Ovary (tissue), 9 donors: Measurements from ENCODE around the gene ARFIP1. TPM values are rescaled to one million over a fixed set of nuclear protein-coding genes. Genes with fewer than 3 reads are reported as not detected.
"Not testable (repeated sequence)": the region's sequence is repeated elsewhere in the genome, so short reads cannot be mapped to it uniquely, and the experiment has no call there.

ENCODE experiments used
- DNase-seq, 5 donors: peaks; one replicate each; pipeline ENCODE4 v3.0.0-alpha.2; 2019 to 2020
- H3K27ac ChIP-seq, 2 donors: fragments of 200-600 bp; one replicate each; pipeline versions ENCODE4 v1.5.1 to v1.8.0; 2019 to 2022
- H3K27me3 ChIP-seq: fragments of 200-600 bp; one replicate; pipeline ENCODE4 v1.8.0; 2022
- H3K36me3 ChIP-seq: fragments of 200-600 bp; sonication (generic); one replicate; pipeline ENCODE4 v1.5.1; 2019
- H3K4me1 ChIP-seq: one replicate; pipeline ENCODE4 v1.8.1; 2013; ENCODE audit warnings: mild to moderate bottlenecking, moderate library complexity; ENCODE audit not compliant: insufficient read depth
- H3K4me3 ChIP-seq: fragments of 200-600 bp; sonication (generic); one replicate; pipeline ENCODE4 v1.5.1; 2017
- H3K9me3 ChIP-seq, 2 donors: fragments of 200-600 bp in 1 of 2; sonication (generic) in 1 of 2; one replicate each; pipeline versions ENCODE4 v1.5.1 to v1.8.1; 2013 to 2019; ENCODE audit warnings: mild to moderate bottlenecking in 1 of 2, moderate library complexity in 1 of 2
- EP300 ChIP-seq: sonication (generic); formaldehyde crosslinking; IDR thresholded peaks from one replicate; pipeline ENCODE4 v1.6.1; 2017; ENCODE audit warnings: antibody characterized with exemption
- POLR2A ChIP-seq: fragments of 450-650 bp; IDR thresholded peaks from one replicate; pipeline ENCODE4 v1.6.1; 2017; ENCODE audit warnings: antibody characterized with exemption, mild to moderate bottlenecking, moderate library complexity
- WGBS, 3 donors: extraction: QIAGEN DNeasy Blood & Tissue Kit in 1 of 3; methylation state at CpG; one replicate each; pipeline versions ENCODE4 v1.1.5 to v1.1.7; 2013 to 2017; 5-methylcytosine and 5-hydroxymethylcytosine counted together
- intact Hi-C, 4 donors: fragments of 100-400 bp; cut with DNase I; formaldehyde crosslinking; loops; one replicate each; pipeline versions ENCODE4 v1.11.0 to v1.15.1; 2022 to 2023
- polyA plus RNA-seq, 2 donors: library from polyadenylated mRNA; stranded (reverse); fragments of 200-250 nt in 1 of 2; fragments of 350-450 nt in 1 of 2; fragmentation: Illumina TruSeq in 1 of 2; extraction: RNeasy Lipid Tissue Mini Kit (QIAGEN cat#74804) in 1 of 2; gene quantifications; one replicate each; pipeline ENCODE4 v1.2.3, GENCODE V29; 2013 to 2014
- total RNA-seq, 7 donors: library from RNA; depleted of rRNA in 2 of 7; stranded (reverse); fragments of >200 nt in 2 of 7; fragmentation: NEBNext Ultra II Directional in 3 of 7; extraction: Animal tissue kit (Norgen Biotek cat#: 25700) in 3 of 7; gene quantifications; one replicate each; pipeline versions ENCODE4 v1.1.0 to v1.2.4, GENCODE V29; 2016 to 2023
- TF ChIP-seq, protein P1 (sequence below), 3 donors: fragments of 450-650 bp in 2 of 3; fragments of 200-600 bp in 1 of 3; IDR thresholded peaks; one replicate each; pipeline versions ENCODE4 v1.5.1 to v1.8.0; 2016 to 2022; ENCODE audit warnings: antibody characterized with exemption in 3 of 3, mild to moderate bottlenecking in 1 of 3
- donor health status: DM: no; HTN: no; CAD: no; lungs with moderate emphysema.
- donor health status: DM: no; HTN: no; CAD: no.
- donor health status: Bipolar disorder and iron deficiency.
- donor health status: DM: yes; HTN: yes; CAD: no.
- donor health status: DM: no; HTN: no; CAD: no.
- donor health status: DM: yes; HTN: yes; CAD: no.

Gene ARFIP1
- total and polyA plus RNA-seq, 9 donors = 15.6 to 47.4 (median 29.8) TPM

DNA sequence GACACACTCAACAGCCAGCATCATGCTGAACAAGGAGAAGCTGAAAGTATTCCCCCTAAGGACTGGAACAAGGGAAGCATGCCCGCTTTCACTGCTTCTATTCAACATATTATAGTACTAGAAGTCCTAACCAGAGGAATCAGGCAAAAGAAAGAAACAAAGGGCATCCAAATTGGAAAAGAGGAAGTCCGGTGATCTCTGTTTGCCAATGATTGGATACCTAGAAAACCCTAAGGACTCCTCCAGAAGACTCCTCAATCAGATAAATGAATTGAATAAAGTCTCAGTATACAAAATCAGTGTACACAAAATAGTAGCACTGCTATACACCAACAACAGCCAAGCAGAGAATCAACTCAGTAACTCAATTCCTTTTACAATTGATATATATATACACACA is 44.8 kb downstream of the ARFIP1 start:
- no peak overlapping the region for H3K27ac ChIP-seq
- intact Hi-C loops = no loop called here
- WGBS, 3 donors = 96 to 99% (median 98%) methylated on average over 2 of the region's 2 CpGs
- TF ChIP-seq EP300 (no peak), POLR2A (no peak)
- TF ChIP-seq, protein P1, sequence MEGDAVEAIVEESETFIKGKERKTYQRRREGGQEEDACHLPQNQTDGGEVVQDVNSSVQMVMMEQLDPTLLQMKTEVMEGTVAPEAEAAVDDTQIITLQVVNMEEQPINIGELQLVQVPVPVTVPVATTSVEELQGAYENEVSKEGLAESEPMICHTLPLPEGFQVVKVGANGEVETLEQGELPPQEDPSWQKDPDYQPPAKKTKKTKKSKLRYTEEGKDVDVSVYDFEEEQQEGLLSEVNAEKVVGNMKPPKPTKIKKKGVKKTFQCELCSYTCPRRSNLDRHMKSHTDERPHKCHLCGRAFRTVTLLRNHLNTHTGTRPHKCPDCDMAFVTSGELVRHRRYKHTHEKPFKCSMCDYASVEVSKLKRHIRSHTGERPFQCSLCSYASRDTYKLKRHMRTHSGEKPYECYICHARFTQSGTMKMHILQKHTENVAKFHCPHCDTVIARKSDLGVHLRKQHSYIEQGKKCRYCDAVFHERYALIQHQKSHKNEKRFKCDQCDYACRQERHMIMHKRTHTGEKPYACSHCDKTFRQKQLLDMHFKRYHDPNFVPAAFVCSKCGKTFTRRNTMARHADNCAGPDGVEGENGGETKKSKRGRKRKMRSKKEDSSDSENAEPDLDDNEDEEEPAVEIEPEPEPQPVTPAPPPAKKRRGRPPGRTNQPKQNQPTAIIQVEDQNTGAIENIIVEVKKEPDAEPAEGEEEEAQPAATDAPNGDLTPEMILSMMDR (IDR thresholded peaks at IDR 0.05) = no peak
- H3K4me3 ChIP-seq = no peak overlapping the region
- H3K9me3 ChIP-seq = no peaks in the 10 kb centered on the region
- H3K36me3 ChIP-seq = no peaks in the 10 kb centered on the region
- H3K27me3 ChIP-seq = no peaks in the 10 kb centered on the region
- H3K4me1 ChIP-seq = no peaks in the 10 kb centered on the region
- no peak for DNase-seq

DNA sequence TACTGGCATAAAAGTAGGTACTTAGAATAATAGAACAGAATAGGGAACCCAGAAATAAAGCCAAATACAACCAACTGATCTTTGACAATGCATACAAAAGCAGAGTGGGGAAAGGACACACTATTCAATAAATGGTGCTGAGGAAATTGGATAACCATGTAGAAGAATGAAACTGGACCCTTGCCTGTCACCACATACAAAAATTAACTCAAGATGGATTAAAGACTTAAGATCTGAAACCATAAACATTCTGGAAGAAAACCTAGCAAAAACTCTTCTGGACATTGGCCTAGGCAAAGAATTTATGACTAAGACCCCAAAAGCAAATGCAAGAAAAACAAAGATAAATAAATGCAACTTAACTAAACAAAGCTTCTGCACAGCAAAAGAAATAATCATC is 45.6 kb downstream of the ARFIP1 start:
- TF ChIP-seq, protein P1 (IDR thresholded peaks at IDR 0.05) = no peak
- no peak for TF ChIP-seq POLR2A
- TF ChIP-seq EP300 = no peak
- intact Hi-C loops = no loop called here
- DNase-seq = no peak
- Histone ChIP-seq H3K27ac (no peak overlapping the region), H3K4me3 (no peak overlapping the region), H3K36me3 (no peaks in the 10 kb centered on the region), H3K9me3 (no peaks in the 10 kb centered on the region), H3K27me3 (no peaks in the 10 kb centered on the region), H3K4me1 (no peaks in the 10 kb centered on the region)

DNA sequence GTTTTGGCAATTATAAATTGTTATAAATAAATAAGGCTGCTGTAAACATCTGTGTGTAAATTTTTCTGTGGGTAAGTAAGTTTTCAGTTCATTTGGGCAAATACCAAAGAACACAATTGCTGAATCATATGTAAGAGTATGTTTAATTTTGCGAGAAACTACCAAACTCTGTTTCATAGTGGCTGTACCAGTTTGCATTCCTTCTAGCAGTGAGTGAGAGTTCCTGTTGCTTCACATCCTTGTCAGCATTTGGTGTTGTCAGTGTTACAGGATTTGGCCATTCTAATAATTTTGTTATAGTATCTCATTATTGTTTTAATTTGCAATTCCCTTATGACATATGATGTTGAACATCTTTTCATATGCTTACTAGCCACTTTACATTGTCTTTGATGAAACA is 48.4 kb downstream of the ARFIP1 start:
- no peaks in the 10 kb centered on the region for H3K9me3 ChIP-seq
- intact Hi-C loops = no loop called here
- 97 to 100% (median 98%) methylated on average over 1 of the region's 1 CpG for WGBS, 3 donors

GRCh38 chr4:152831416-152831815 is 51.7 kb downstream of the ARFIP1 start:
- Histone ChIP-seq H3K4me3 (no peak overlapping the region), H3K27me3 (no peaks in the 10 kb centered on the region), H3K27ac (no peak overlapping the region), H3K36me3 (no peaks in the 10 kb centered on the region), H3K4me1 (no peaks in the 10 kb centered on the region), H3K9me3 (no peaks in the 10 kb centered on the region)
- no peak for DNase-seq
- intact Hi-C loops = no loop called here
- TF ChIP-seq EP300 (no peak), POLR2A (no peak)
- TF ChIP-seq, protein P1 (IDR thresholded peaks at IDR 0.05) = no peak
- 96 to 99% (median 98%) methylated on average over 2 of the region's 2 CpGs for WGBS, 3 donors

More for the DNA sequence above, 48.4 kb downstream of the ARFIP1 start:
- no peak for DNase-seq
- no peaks in the 10 kb centered on the region for H3K27me3 ChIP-seq
- no peaks in the 10 kb centered on the region for H3K4me1 ChIP-seq
- no peak overlapping the region for H3K4me3 ChIP-seq
- H3K36me3 ChIP-seq = no peaks in the 10 kb centered on the region
- TF ChIP-seq EP300 (no peak), POLR2A (no peak)
- TF ChIP-seq, protein P1 (IDR thresholded peaks at IDR 0.05) = no peak
- no peak overlapping the region for H3K27ac ChIP-seq

GRCh38 chr4:152836936-152837335 is 57.2 kb downstream of the ARFIP1 start:
- H3K36me3 ChIP-seq = no peaks in the 10 kb centered on the region
- no peak overlapping the region for H3K4me3 ChIP-seq
- TF ChIP-seq, protein P1 (IDR thresholded peaks at IDR 0.05) = no peak
- TF ChIP-seq EP300 = no peak
- no peak for TF ChIP-seq POLR2A
- H3K9me3 ChIP-seq = no peaks in the 10 kb centered on the region
- no peak for DNase-seq
- intact Hi-C loops = no loop called here
- H3K27ac ChIP-seq = no peak overlapping the region
- H3K27me3 ChIP-seq = no peaks in the 10 kb centered on the region
- WGBS, 3 donors = 96 to 98% (median 97%) methylated on average over 3 of the region's 3 CpGs
- H3K4me1 ChIP-seq = no peaks in the 10 kb centered on the region

- H3K9me3 ChIP-seq, H3K27me3 ChIP-seq, H3K27ac ChIP-seq, DNase-seq, H3K4me3 ChIP-seq, H3K4me1 ChIP-seq, H3K36me3 ChIP-seq: not testable (repeated sequence)
- 88 to 90% (median 89%) methylated on average over 1 of the region's 1 CpG for WGBS, 3 donors
- intact Hi-C loops = loop anchor here in 2 of 4 donors (10.0 kb wide), 1 partner anchor 245 kb away; no protein-coding TSS in a partner anchor
Observed at GRCh38 chr4:152839729-152840128, 60.0 kb downstream of the ARFIP1 start.
